RPMI7951 (cell line): ENCODE measurements around the gene PIP5KL1. TPM values are rescaled to one million over a fixed set of nuclear protein-coding genes. Genes with fewer than 3 reads are reported as not detected.

Experiments
- DNase-seq: peaks from one replicate; pipeline ENCODE4 v3.0.0-alpha.2; 2012; ENCODE audit warnings: low read depth
- total RNA-seq: library from RNA; depleted of rRNA; stranded (reverse); fragments of >200 nt; shearing (Covaris generic); gene quantifications from 2 replicates; pipeline ENCODE4 v1.2.3, GENCODE V29; 2014

The PIP5KL1 gene
- total RNA-seq, 1 experiment from 2014 or later, result 0.24 TPM

DNA sequence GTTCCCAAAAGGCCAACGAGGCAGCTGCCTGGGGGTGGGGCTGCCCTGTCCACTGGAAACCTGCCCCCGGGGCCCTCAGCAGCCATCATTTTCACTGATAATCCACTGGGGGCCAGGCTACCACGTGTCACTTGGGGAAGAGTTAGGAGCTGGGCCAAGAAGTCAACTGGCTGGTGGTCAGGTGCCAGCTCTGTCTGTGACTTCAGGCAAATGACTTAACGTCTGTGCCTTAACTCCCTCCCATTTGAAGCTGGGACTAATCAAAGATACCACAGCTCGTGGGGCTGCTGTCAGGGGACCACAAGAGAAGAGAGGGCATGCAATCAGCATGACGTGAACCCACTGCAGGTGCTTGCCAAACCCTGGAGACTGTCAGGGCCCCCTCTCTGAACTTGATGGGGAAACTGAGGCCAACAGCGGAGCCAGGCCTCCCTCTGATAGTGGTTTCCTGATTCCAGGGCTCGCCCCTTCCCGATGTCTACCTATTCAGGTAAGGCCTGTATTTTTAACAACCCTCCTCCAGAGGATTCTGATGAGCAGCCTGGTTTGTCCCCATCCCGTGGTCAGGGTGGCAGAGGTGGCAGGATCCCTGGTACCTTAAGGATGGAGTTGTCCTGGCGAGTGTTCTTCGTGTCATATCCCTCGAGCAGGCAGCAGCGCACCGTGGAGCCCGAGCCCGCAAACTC lies 19.4 kb upstream of the PIP5KL1 start:
- DNase-seq, result no peak

DNA sequence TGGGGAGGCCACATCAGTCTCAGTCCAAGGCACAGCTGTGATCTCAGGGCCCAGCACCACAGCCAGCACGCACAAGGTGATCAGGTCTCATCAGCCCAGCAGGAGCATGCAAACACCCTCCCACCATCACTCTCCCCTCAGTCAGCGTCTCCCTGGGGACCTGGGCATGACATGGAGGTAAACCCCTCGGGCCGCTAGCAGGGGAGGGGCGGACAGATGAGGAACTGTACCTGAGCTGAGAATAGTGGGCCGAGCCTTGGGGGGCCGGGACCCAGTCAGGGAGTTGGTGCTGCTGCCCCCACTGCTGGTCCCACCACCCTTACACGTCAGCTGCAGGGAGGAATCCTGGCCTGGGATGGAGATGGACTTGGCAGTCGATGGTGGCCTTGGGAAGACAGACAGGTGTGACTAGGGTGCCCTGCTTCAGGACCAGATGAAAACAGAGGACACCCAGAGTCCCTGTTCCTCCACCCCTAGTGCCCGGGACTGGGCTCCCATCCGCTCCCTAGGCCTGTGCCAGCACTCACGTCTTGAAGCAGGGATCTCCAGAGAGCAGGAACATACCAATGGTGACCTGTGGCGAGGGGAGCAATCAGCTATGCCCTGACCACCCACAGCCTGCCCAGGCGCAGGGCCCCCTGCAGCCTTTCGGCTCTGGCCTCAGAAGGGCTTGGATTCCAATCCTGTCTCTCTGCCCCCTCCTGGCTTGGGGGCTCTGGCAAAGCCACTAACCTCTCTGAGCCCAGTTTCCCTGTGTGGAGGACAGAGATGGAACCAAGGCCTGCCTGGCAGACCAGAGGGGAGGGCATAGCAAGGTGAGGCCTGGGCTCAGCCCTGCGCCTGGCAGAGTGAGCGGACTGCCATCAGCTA lies 17.5 kb upstream of the PIP5KL1 start:
- DNase-seq, result no peak

DNA sequence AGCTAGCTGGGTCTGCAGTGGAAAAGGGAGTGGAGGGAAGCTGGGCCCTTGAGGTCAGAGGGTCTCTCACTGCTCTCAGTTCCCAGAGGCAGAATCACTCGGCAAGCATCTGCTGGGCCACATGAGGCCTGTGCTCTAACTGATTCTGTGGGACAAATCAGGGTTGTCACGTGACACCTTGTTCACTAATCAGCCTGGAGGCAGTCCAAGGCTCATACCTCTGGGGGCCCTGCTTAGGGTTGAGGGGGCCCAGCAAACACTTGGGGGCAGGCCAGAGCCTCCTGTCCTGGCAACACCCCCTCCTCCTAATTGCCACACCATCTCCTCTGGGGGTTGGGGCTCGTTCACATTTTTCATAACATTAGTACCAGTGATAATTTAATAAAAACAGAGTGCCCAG lies 16.2 kb upstream of the PIP5KL1 start:
- DNase-seq, result no peak

DNA sequence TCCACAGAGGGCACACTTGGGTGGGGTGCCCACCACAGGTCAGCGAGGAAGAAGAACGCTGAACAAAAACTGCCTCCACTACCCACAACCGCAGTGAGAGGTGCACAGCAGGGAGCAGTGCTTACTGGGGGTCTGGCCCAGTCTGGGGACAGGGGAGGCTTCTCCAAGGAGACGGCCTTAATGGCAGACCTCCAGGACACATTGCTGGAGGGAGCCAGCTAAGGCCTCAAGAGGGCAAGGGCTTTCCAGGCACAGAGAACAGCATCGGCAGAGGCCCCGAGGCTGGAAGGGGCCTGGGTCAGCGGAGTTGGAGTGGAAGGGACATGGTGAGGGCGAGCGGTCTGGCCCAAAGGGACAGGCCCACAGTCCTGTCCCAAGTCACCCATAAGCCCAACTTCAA lies 15.4 kb upstream of the PIP5KL1 start:
- DNase-seq, result no peak

DNA sequence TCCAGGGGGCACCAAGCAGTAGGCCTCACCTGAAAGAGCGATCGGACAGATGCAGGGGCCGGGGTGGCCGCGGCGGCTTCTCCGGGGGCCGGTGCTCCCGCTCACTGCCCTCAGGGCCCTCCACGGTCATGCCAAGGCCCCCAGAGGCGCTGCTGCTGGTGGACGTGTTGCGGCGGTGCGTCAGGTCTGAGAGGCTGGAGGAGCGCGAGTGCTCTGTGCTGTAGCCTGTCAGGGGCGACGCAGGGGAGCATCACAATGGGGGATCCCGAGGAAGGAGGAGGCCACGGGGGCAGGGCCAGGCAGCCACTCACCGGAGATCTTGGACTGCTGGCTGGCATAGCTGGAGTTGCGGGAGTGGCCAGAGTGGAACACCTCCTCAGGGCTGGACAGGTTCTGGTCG lies 14.8 kb upstream of the PIP5KL1 start:
- DNase-seq, result no peak

DNA sequence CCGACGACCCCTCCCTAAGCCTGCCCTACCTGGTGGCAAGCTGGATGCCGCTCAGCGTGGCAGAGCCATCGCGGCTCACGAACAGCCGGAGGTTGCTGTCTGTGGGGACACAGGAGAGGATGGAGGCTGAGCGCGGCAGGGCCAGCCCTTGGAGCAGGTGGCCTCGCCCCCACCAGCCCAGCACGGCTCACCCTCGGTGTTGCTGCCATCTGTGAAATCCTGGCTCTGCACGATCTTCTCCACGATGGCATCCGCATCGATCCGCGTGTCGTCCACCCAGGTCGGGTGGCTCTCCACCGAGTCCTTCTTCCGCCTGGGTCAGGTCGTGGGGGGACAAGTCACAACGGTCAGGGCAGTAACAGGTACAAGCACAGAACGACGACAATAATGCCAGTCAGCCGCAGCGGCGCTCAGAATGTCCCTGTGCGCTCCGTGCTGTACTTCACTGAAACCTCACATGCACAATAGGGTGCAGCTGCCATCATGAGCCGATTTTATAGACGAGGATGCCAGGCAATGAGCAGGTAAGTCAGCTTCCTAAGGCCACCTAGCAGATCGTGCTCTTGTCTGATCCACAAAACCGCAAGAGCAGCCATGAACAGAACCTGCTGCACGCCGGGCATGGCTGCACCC lies 14.1 kb upstream of the PIP5KL1 start:
- DNase-seq, result no peak

DNA sequence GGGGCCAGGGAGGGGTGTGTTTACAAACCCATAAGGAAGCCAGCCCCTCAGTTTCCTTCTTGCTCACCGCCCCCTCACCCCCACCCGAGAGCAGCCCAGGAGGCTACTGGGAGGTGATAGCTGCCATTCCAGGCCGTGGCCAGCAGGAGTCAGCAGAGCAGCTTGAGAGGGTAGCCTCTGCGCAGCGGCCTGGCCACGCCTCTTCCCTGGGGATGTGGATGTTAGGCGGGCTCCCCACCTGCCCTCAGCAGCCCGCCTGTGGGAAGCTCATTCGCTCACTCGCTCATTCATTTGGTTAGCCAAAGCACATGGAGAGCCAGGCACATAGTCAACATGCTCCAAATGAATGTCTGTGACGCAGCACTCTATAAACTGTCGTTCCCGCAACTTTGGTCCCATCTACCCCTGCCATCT lies 13.2 kb upstream of the PIP5KL1 start:
- peak; percentile 62 for DNase-seq

DNA sequence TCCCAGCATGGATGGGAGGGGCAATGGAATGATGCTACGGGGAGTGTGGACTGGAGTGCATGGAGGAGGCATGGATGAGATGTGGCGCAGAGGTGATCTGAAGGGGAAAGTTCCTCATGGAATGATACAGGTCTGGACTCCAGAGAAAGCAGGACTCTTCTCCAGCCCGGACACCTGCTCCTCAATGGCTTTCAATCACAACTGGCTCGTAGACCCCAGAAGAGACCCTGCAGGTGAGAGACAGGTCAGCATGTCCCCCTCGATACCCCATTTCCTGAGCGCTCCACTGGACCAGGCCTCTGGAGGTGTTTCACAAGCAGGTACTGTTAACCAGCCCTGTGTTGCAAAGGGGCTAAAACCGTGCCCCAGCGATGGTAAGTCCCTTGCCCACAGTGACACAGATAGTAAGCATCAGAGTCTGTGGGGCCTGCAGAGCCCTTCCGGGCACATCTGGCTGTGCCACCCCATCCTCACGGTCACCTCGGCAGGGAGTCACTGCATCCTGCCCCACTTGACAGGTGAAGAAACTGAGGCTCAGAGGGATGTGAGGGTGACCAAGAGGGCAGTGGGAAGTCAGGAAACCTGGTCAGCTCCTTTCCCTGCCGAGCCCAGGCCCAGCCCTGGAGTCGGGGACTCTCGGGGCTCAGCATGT lies 12.6 kb upstream of the PIP5KL1 start:
- DNase-seq, result no peak

DNA sequence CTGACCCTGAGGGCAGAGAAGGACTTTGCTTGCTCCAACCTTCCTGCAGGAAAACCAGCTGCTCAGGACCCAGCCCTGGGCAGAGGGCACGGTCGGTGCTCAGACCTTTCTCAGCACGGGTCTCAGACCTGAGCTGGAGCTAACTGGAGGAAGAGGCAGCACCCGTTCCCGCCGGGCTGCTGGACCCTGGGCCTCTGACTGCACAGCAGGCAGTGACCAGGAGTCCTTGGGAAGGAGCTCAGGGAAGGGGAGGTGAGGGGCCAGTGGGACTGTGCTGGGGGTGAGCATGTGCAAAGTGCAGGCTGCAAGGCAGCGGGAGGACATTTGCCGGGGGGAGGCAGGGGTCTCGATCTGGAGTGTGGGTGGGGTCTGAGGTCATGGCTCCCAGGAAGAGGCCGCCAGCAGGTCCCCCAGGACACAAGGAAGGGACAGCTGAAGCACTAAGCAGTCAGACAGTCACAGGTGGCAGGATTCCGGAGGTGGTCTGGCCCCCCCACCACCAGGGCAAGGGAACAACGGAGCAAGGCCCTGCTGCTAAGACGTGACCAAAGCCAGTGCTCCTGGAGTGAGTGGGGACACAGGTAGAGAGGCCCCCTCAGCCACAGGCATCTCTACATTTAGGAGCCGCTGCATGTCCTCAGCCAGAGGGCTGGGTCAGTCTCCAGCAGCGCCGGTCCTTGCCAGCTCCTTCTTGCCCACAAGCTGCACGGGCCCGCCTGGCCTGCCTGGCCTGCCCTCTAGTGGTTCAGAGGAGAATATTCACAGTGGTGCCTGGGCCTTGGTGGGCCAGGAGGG lies 11.8 kb upstream of the PIP5KL1 start:
- DNase-seq, result peak; percentile 51

DNA sequence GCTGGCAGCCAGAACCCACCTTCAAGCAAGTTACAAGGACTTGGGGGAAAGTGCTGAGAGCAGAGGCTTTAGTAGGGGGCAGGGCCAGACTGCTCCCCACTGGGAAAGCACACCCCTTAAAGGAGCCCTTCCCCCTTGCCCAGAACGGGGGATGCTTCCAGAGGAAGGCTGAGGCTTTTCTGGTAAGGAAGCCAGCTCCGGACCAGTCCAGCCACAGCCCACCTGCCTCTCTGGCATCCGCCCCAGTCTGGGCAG lies 11.3 kb upstream of the PIP5KL1 start:
- DNase-seq, result no peak

DNA sequence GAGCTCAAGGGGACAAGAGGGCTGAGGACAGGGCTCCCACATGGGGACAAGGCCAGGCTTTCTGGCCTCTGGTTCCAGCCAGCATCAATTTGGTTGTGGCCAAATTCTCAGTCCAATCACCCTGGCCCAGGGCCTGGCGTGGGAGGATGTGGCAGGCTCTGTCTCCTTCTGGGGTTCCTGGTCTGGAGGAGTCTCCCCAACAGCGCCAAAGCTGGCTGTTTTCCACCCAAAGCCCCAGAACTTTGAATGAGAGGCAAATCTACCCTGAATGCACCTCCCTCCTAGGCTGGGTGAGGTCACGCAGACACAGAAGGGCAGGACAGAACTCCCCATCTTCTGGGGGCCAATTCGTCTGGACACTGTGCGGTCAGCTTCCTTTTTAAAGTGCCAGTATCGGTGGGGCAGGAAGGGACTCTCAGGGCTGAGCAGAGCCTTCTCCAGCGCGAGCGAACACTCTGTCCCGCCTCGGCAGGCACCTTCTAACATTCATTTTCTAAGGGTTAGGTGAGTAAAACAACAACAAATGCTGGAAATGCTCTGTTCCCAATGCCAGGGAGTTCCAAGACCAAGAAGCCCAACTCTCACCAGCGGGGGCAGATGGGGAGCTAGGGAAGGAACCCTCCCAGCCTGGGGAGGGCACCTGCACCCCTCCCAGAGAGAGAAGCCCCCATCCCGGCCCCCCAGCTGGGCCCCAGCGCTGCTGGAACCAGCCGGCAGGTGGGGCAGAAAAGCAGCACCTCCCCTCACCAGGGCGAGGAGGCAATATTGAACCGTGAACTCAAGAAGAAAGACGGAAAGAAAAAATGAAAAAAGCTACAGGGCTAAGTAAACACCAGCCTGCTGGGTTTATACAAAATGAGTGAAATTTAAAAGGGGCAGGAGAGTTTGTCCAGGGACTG lies 10.7 kb upstream of the PIP5KL1 start:
- DNase-seq, result no peak

DNA sequence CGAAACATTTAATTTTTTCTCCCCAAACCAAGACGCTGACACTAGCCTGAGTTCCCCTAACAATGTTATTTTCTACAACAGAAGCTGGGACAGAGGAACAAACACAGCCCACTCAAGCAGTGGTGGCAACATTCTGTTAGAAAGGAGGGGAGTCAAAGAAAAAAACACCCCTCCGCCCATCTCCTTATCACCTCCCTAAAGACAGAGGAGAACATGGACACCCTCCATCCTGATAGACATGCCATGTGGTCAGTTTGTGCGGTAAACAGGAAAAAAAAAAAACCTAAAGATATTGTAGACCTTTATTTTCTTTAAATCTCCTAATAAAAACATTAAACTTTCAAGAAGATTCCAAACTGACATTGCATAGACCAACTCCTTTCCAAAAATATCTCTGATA lies 10.0 kb upstream of the PIP5KL1 start:
- DNase-seq, result no peak

DNA sequence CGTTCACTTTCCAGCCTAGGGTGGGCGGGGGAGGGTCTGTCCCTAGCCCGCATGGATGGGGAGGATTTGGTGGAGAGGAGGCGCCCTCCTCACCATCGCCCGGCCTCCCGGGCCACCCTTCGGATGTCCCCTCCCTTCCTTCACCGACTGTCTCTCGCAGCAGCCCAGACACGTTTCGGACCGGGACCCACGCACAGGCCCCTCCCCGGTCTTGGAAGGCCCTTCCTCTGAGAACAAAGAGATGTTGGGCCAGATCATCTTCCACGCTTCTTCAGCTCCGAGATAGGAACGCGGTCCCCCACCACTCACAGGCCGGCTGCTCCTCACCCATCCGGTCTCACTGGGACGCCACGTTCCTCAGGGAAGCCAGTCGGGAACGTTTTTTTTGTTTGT lies 7.7 kb upstream of the PIP5KL1 start:
- DNase-seq, result no peak

DNA sequence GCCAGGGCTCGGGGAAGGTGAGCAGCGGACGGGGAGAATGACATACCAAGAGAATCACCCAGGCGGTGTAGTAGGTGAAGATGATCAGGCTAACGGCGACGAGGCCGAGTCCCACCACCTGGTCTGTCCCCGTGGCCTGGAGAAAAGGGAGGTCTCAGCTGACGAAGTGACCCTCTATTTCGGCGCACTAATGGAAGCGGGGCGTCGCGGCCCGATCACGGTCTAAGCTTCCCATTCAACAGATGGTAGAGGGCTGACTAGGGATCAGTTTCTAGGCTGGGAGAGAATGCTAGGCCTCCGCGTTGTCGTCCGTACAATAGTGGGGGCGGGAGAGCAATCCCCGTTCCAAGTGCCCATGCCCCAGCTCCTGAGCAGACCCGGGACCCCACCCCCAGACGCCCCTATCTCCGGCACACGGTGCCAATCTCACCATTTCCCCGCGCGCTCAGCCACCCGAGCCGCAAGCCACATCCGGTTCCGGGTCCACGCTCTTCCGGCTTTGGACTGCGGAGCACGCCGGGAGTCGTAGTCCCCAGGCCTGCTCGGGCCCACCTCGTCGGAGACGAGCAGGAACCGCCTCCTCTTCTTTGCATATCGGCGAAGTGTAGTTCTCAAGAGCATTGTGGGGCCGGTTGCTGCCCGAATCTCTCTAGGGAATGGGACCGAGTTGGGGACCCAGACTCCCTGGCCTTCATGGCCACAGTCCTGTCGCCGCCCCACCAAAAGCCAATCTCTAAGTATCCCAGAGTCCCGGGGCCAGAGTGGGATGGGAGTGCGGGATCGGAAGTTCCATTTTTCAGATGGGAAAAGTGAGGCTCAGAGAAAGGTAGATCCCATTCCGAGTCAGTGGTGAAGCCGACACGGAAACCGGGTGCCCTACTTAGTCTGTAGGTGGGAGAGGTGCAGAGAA lies 7.1 kb upstream of the PIP5KL1 start, which contains the start of gene DPM2:
Gene DPM2, minus strand, starts transcription at position 467 of the 910 bp plus-strand sequence. Its CDS starts 34 bp downstream, at position 433.
- peak; percentile 82 for DNase-seq

DNA sequence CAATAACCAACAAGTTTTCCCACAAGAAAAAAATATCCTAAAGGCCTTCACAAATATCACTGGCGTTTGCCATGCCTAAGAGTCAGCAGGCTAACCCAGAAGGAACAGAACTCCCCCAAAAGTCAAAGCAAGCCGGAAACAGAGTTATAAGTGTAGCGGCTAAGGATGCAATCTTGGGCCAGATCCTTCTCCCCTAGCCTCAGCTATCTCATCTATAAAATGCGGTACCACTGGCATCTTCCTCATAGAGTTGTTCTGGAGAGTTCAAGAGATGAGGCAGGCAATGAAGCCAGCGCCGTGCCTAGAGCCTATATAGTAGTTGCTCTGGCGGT lies 6.4 kb upstream of the PIP5KL1 start:
- no peak for DNase-seq

DNA sequence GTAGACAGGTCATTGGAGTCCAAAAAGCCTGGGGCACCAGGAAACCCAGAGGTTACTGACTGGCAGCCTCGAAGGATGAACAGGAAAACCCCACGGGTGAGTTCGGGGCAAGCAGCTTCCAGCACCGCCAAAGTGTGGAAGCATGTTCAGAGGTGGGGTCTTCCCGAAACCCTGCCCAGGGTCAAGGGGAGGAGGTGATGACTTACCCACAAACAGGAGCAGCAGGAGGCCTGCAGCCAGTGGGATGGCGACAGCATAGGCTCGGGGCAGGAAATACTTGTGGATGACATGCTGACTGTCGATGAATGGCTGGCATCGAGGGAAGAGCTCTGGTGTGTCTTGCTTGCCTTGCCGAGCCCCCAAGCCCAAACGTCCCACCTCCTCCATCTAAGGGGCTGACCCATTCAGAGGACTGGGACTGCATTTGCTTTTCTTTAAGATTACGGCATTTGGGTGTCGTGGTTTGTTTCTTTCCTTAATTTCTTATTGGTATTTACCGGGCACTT lies 5.8 kb upstream of the PIP5KL1 start:
- DNase-seq, result no peak

DNA sequence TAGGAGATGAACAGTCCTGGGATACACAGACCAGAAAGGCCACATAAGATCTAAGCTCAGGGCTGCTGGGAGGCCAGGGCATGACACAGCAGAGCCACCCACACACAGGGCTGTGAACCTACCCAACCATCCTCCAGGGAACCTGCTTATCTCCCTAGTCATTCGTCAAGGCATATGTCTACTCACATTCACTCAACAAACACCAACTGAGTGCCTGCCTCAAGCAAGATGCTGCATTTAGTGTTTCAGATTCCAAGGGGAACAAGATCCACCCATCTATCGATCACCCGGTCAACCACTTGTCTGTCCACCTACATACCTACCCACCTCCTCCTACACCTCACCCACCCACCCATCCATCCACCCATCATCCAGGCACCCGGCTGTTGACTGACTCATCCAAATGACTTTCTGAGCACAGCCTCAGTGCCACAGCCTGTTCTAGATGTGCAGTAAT lies 5.2 kb upstream of the PIP5KL1 start:
- DNase-seq, result no peak

DNA sequence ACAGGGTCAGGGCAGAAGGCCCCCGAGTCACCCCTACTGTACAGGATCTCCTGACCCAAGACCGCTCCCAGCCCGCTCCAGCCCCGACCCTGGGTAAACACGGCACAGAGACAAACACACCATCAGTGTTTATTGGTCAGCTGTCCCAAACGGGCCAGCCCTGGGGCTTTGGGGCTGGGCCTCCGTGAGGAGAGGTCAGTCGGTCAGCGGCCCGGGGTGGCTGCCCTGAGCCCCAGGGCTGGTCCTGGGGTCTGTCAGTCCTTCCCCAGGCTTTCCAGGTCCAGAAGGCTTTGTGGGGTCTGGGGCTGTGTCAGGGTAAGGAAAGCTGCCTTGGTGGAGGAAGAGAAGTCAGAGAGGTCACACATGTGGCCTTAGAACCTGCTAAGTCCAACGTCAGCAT lies 4.4 kb upstream of the PIP5KL1 start:
- DNase-seq, result no peak

DNA sequence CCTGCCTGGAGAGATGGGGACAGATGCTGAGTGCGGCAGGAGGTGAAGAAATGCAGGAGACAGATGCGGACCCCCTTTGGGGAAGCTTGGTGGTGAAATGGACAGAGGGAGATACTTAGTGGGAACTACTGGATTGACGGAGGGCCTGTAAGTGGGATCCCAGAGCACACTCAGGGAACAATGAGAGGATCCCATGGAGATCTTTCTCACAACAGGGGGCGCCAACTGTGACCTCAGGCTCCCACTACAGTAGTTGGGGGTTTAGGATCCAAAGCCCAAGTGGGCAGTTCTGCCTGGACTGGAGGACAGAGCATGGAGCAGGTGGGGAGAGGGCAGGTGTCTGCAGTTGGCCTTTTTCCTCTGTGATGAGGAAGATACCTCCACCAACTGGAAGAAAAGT lies 3.7 kb upstream of the PIP5KL1 start:
- DNase-seq, result no peak
